ENCODE data around the gene CDKN2B. TPM values are rescaled to one million over a fixed set of nuclear protein-coding genes. Genes with fewer than 3 reads are reported as not detected.
A peak's percentile ranks its signal among the peaks of the same experiment; 100 is the strongest.

The CDKN2B gene
- total RNA-seq, 1 donor from 2014 or later: 45.2 TPM

DNA sequence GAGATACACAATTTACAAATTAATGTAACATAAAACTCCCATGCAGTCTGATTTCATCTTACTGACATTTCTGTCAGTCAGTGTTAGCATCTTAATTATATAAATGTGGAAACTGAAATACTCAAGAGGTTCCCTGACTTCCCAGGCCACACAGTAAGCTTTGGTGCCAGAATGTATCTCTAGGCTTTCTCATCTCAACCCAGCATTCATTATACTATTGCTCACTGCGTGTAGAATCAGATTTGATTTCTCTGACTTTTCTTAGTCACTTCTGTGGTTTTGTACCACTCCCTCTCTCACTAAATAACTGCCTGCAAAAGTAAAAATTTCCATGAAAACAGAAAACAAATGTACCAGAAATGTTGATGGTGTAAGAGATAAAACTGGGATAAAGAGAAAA is 31.7 kb upstream of the CDKN2B start:
- H3K27ac Mint-ChIP-seq: peak overlapping the region; percentile 73
- H3K27me3 Mint-ChIP-seq (ENCODE audit: low read depth): no peaks in the 10 kb centered on the region
- DNase-seq (ENCODE audit: low spot score in 2 of 2, unreplicated experiment in 2 of 2): no peak
- TF ChIP-seq, protein P1, sequence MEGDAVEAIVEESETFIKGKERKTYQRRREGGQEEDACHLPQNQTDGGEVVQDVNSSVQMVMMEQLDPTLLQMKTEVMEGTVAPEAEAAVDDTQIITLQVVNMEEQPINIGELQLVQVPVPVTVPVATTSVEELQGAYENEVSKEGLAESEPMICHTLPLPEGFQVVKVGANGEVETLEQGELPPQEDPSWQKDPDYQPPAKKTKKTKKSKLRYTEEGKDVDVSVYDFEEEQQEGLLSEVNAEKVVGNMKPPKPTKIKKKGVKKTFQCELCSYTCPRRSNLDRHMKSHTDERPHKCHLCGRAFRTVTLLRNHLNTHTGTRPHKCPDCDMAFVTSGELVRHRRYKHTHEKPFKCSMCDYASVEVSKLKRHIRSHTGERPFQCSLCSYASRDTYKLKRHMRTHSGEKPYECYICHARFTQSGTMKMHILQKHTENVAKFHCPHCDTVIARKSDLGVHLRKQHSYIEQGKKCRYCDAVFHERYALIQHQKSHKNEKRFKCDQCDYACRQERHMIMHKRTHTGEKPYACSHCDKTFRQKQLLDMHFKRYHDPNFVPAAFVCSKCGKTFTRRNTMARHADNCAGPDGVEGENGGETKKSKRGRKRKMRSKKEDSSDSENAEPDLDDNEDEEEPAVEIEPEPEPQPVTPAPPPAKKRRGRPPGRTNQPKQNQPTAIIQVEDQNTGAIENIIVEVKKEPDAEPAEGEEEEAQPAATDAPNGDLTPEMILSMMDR (IDR thresholded peaks at IDR 0.05; ENCODE audit: unreplicated experiment): no peak
- no peaks in the 10 kb centered on the region for H3K36me3 Mint-ChIP-seq
- no peak overlapping the region for H3K4me3 Mint-ChIP-seq
- peaks cover 54% of the 10 kb centered on the region for H3K4me1 Mint-ChIP-seq
- no peaks in the 10 kb centered on the region for H3K9me3 Mint-ChIP-seq

DNA sequence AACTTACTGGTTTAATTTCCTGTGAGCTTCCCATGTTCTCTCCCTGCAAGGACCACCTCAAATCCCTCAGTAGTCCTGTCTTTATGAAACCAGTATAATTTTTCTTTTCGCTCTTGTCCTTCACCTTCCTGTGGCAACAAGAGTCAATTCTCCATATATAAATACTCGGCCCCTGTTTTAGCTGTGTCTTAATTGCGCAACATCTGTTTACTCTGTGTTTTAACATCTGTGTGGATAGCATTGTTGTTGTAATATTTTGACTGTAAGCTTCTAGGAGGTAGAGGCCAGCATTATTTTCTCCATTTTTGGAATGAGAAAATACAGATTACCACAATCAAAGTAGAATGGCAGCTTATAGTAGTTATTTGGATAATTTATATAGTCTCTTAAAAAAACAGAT is 30.2 kb upstream of the CDKN2B start:
- Mint-ChIP-seq H3K4me3 (no peak overlapping the region), H3K27ac (no peak overlapping the region), H3K27me3 (ENCODE audit: low read depth) (no peaks in the 10 kb centered on the region), H3K4me1 (peaks cover 49% of the 10 kb centered on the region), H3K36me3 (no peaks in the 10 kb centered on the region), H3K9me3 (no peaks in the 10 kb centered on the region)
- DNase-seq (ENCODE audit: low spot score in 2 of 2, unreplicated experiment in 2 of 2): no peak
- TF ChIP-seq, protein P1 (IDR thresholded peaks at IDR 0.05; ENCODE audit: unreplicated experiment): no peak

DNA sequence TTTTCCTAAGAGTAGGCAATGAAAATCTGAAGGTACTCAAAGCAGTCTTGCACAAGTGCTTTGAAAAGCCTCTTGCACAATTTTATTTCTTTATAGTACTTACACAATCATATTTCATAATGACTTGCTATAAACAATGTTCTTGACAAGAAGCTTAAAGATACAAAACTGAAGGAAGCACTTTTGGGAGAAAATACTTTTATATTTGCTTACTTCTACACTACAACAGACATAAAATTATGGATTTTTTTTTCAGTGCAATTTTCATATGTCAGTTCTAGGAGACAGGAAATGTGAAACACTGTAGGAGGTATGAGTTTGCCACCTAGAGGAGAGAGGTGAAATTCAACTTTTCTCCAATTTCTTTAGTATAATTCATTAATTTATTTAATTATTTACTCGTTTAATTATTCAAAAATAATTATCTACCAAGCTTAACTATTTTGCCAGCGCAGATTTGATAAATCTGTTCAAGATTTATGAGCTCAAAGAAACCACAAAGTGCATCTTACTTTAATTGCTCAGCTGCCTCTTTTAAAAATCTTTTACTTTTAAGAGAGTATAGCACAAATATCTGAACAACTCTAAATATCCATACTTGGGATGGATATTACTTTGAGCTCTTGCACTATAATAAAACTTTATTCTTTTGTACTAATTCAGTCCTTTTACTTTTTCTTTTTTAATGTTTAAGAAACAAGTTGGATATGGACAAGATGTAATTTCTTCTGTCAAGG is 29.0 kb upstream of the CDKN2B start:
- no peak for DNase-seq (ENCODE audit: low spot score in 2 of 2, unreplicated experiment in 2 of 2)
- H3K9me3 Mint-ChIP-seq: no peaks in the 10 kb centered on the region
- peaks cover 45% of the 10 kb centered on the region for H3K4me1 Mint-ChIP-seq
- H3K27ac Mint-ChIP-seq: no peak overlapping the region
- TF ChIP-seq, protein P1 (IDR thresholded peaks at IDR 0.05; ENCODE audit: unreplicated experiment): no peak
- H3K4me3 Mint-ChIP-seq: no peak overlapping the region
- no peaks in the 10 kb centered on the region for H3K27me3 Mint-ChIP-seq (ENCODE audit: low read depth)
- no peaks in the 10 kb centered on the region for H3K36me3 Mint-ChIP-seq

DNA sequence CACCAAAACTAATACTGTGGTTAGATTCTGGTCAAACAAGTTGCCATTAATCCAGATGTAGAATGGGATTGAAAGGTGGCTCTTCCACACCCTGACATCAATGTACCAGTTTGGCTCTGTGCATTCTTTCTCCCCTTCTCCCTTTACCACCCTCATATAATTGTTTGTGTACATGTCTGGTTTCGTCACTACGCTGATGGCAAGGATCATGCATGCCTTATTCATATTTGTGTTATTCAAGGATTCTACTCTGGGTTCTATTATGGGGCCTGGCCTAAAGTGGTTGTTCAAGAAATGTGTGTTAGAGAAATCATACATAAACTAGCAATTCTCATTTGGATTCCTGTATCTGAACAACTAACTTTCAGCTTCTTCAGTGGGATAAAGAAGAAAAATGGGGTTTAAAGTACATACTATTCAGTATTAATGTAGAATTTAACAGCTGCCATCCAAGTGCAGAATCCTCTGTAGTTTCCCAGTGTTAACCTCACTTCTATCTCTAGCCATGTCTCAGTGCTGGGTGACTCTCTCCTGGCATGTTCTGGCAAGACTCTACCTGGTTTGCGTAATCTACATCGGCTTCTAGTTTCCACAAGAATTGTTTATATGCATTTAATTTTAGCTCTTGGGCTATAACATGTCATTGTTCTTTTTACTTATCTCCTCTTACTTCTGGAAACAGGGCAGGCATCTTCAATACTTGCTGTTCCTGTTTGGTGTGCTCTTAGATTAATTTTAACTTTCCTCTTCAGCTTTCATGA is 27.9 kb upstream of the CDKN2B start:
- H3K36me3 Mint-ChIP-seq: no peaks in the 10 kb centered on the region
- no peak overlapping the region for H3K4me3 Mint-ChIP-seq
- no peaks in the 10 kb centered on the region for H3K9me3 Mint-ChIP-seq
- no peaks in the 10 kb centered on the region for H3K27me3 Mint-ChIP-seq (ENCODE audit: low read depth)
- peak overlapping the region; percentile 81 for H3K27ac Mint-ChIP-seq
- H3K4me1 Mint-ChIP-seq: peaks cover 38% of the 10 kb centered on the region
- no peak for DNase-seq (ENCODE audit: low spot score in 2 of 2, unreplicated experiment in 2 of 2)
- TF ChIP-seq, protein P1 (IDR thresholded peaks at IDR 0.05; ENCODE audit: unreplicated experiment): no peak

DNA sequence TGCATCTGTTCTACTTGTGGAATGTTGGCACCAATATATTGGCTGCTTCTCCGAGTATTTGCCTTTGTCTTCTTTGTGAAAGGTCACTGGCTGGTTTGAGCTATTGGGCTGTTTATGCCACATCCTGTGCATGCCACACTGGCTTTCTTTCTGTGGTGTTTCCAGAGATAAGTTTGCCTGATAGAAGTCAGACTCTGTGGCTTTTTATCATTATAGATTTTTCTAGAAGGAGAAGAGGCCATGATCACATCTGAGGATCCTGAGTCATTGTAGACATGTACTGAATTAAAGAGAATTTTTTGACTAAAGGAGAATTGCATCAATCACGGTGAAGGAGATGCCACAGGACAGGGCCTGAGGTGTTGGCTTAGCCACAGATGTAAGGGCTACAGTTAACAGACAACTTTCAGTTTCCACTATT is 26.5 kb upstream of the CDKN2B start:
- Mint-ChIP-seq H3K36me3 (no peaks in the 10 kb centered on the region), H3K27ac (no peak overlapping the region), H3K4me1 (peaks cover 23% of the 10 kb centered on the region), H3K27me3 (ENCODE audit: low read depth) (no peaks in the 10 kb centered on the region), H3K9me3 (no peaks in the 10 kb centered on the region), H3K4me3 (no peak overlapping the region)
- DNase-seq (ENCODE audit: low spot score in 2 of 2, unreplicated experiment in 2 of 2): no peak
- TF ChIP-seq, protein P1 (IDR thresholded peaks at IDR 0.05; ENCODE audit: unreplicated experiment): no peak

Data from mesothelial cell of epicardium (in vitro differentiated cells).